NCI-H128 (cell line): Measurements from ENCODE around the gene C3orf49.

Experiments
- DNase-seq: peaks from one replicate; lab custom pipeline; 2025; ENCODE audit not compliant: unreplicated experiment; lab: John Stamatoyannopoulos, UW

C3orf49 gene

GRCh38 chr3:63878394-63879060, 59.4 kb downstream of the C3orf49 start:
- DNase-seq: no peak

DNA sequence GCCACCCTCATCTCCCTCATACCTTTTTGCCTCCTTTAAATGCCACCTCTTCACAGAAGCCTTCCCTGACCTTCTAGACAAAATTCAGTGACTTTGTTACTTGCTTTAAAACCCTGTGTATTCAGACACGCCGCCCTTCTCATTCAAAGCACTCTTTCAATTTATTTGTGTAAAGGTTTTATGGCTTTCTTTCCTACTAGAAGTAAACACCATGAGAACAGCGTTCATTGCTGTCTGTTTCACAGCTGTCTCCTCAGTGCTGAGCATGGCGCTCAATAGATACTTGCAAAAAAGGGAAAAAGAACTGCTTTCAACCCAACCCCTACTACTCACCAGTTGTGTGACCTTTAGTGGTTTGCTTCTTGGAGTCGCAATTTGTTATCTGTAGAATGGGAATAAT, 61.6 kb downstream of the C3orf49 start:
- DNase-seq: no peak

DNA sequence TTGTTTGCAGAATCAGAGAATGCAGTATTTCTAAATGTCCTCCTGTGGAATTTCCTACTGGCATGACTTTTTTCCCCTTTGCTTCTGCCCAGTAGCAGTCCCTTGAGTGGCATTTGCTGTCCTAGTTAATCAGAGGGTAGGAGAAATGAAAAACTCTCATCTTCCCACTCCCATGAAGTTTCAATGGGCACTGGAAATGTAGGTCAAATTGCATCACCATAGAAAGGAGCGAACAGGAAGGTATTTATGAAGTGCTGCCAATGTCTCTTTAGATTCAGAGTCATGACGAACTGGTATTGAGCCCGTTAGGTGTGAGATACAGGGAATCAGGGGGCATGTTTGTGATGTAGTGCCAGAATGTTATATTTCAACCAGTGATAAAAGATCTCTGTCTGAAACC, 67.8 kb downstream of the C3orf49 start:
- no peak for DNase-seq

- DNase-seq: no peak
Observed at GRCh38 chr3:63891518-63891917, 72.4 kb downstream of the C3orf49 start.

- DNase-seq: no peak
Observed at GRCh38 chr3:63892773-63893352, 73.8 kb downstream of the C3orf49 start.

GRCh38 chr3:63895422-63896189, 76.5 kb downstream of the C3orf49 start:
- DNase-seq: no peak

- no peak for DNase-seq
Observed at GRCh38 chr3:63896332-63897030, 77.4 kb downstream of the C3orf49 start.
